Measurements from ENCODE around the gene MAP3K3. TPM values are rescaled to one million over a fixed set of nuclear protein-coding genes. Genes with fewer than 3 reads are reported as not detected.

Gene MAP3K3
- total and polyA plus RNA-seq, 2 donors (not counting 1 experiment from before 2014, with no cell fraction given), result 49.1 to 74.7 TPM

- Histone ChIP-seq H4K20me1 (ENCODE audit: control insufficient read depth, insufficient read depth, low read length, poor library complexity, severe bottlenecking) (peaks cover 64% of the 10 kb centered on the region), H3K4me2 (replicated peaks; ENCODE audit: low read depth, low read length, poor library complexity, severe bottlenecking) (peak overlapping the region; percentile 99)
- peak overlapping the region; percentile 98 for H3K27ac Mint-ChIP-seq
Observed at GRCh38 chr17:63698886-63699637, 76.8 kb downstream of the MAP3K3 start.

More at GRCh38 chr17:63698886-63699637, 76.8 kb downstream of the MAP3K3 start:
- H3K9me3 ChIP-seq (ENCODE audit: control extremely low read depth in 1 of 3, control insufficient read depth in 2 of 3, insufficient read depth in 1 of 3, low read length in 2 of 3), result peaks cover 0 to 6% (median 0%) of the 10 kb centered on the region in 3 donors
- no peaks in the 10 kb centered on the region for H3K27me3 Mint-ChIP-seq
- H3K4me3 ChIP-seq (ENCODE audit: control extremely low read depth in 1 of 5, extremely low read depth in 1 of 5, insufficient read depth in 1 of 5, low read depth in 2 of 5, low read length in 4 of 5), result peak overlapping the region; percentile 70 to 100 (median 96)
- peaks cover 69% of the 10 kb centered on the region for H3K4me1 Mint-ChIP-seq
- no peaks in the 10 kb centered on the region for H3K9me3 Mint-ChIP-seq (ENCODE audit: insufficient read depth)
- peaks cover 0 to 47% of the 10 kb centered on the region in 2 experiments for H3K36me3 ChIP-seq (replicated peaks in 1 of 2; ENCODE audit: control extremely low read depth in 1 of 2, control insufficient read depth in 1 of 2, extremely low read depth in 1 of 2, insufficient read depth in 2 of 2, low read length in 1 of 2)
- ATAC-seq (ENCODE audit: low read depth) (peak; percentile 39), DNase-seq (peak; percentile 96)
- TF ChIP-seq CTCF (IDR thresholded peaks at IDR 0.05) (no peak), EZH2 (IDR thresholded peaks at IDR 0.05; ENCODE audit: borderline replicate concordance, insufficient read depth, low read depth, low read length, poor library complexity, severe bottlenecking) (no peak)
- peak overlapping the region; percentile 82 to 95 for H3K27ac ChIP-seq (ENCODE audit: low read length in 2 of 2)
- no peaks in the 10 kb centered on the region for H3K27me3 ChIP-seq (replicated peaks in 1 of 4; ENCODE audit: control extremely low read depth in 1 of 4, control insufficient read depth in 3 of 4, insufficient read depth in 4 of 4, low read length in 3 of 4)
- H3K9ac ChIP-seq (ENCODE audit: low read length), result peak overlapping the region; percentile 93
- no peak overlapping the region for H2AFZ ChIP-seq (ENCODE audit: insufficient read depth, low read depth, low read length, poor library complexity, severe bottlenecking)
- peaks cover 67 to 70% of the 10 kb centered on the region in 2 donors for H3K4me1 ChIP-seq (ENCODE audit: control insufficient read depth in 2 of 2, insufficient read depth in 2 of 2, low read length in 2 of 2)
- H3K4me3 Mint-ChIP-seq, result peak overlapping the region; percentile 94
- peaks cover 64% of the 10 kb centered on the region for H3K79me2 ChIP-seq (ENCODE audit: control insufficient read depth, insufficient read depth, low read length)
- ChIA-PET POLR2A (interaction anchor here (0.7 to 10.6 kb wide), 13 partner anchors 13 to 808 kb away, joined by 3 to 113 read pairs (median 6); partner anchors contain the start of genes CCDC47, CEP95, DDX42 and FTSJ3), CTCF (interaction anchor here (0.6 to 4.0 kb wide), 13 partner anchors 10 to 150 kb away, joined by 3 to 82 read pairs (median 4); partner anchors contain the start of genes CCDC47, DDX42 and STRADA)
- under 1% methylated on average over 39 of the region's 45 CpGs for WGBS (ENCODE audit: insufficient coverage)
- intact Hi-C loops (cut with micrococcal nuclease), result loop anchor here (1.0 to 5.0 kb wide), 7 partner anchors 11 to 272 kb away; partner anchors contain the start of genes CCDC47, CYB561, FTSJ3 and PSMC5
